HUES48 (cell line): Measurements from ENCODE around the gene RTN4RL2.

Source experiments
- H3K27ac ChIP-seq: one replicate; pipeline ENCODE4 v1.7.0; 2013; ENCODE audit warnings: low read depth, low read length, inconsistent platforms
- H3K27me3 ChIP-seq: 2 replicates; pipeline ENCODE4 v1.6.1; 2013; ENCODE audit warnings: mild to moderate bottlenecking, low read length; ENCODE audit not compliant: control insufficient read depth, insufficient read depth
- H3K36me3 ChIP-seq: 2 replicates; pipeline ENCODE4 v1.6.1; 2013; ENCODE audit warnings: low read length; ENCODE audit not compliant: control insufficient read depth, insufficient read depth
- H3K4me1 ChIP-seq: 2 replicates; pipeline ENCODE4 v1.6.1; 2013; ENCODE audit warnings: mild to moderate bottlenecking, low read length; ENCODE audit not compliant: control insufficient read depth, insufficient read depth
- H3K4me3 ChIP-seq: 2 replicates; pipeline ENCODE4 v1.5.1; 2013; ENCODE audit warnings: mild to moderate bottlenecking, low read depth, low read length
- H3K9ac ChIP-seq: 2 replicates; pipeline ENCODE4 v1.6.1; 2013; ENCODE audit warnings: mild to moderate bottlenecking, low read depth, low read length, moderate library complexity
- H3K9me3 ChIP-seq: 2 replicates; pipeline ENCODE4 v1.6.1; 2013; ENCODE audit warnings: low read length; ENCODE audit not compliant: control insufficient read depth, insufficient read depth

Gene RTN4RL2

DNA sequence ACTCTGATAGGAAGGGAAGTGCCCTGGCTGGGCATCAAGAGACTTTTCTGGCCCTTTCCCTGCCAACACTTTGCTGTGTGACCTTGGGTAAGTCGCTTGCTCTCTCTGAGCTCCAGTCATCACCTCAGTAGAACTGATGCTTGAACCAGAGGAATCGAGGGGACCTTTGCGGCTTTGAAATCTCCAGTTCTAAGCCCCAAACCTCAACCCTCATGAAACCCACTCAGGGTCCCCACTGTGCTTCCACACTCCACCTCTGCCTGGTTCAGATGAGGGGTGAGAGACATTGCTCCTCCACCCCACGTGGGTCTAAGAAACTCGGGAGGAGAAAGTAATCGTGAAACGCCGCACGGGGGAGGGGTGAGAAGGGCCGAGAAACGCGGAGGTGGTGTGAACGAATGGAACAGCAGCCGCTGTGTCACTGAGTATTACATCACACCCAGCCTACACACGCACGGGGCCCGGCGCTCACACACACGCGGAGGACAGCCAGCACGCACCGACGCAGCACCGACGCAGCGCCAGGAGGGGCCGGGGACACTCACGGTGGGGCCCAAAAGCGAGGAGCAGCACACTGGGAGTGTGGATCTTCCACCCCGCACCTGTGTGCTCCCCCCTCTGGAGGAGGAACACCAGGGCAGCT, 4.3 kb downstream of the RTN4RL2 start:
- no peak overlapping the region for H3K4me3 ChIP-seq
- H3K9ac ChIP-seq = no peak overlapping the region
- no peak overlapping the region for H3K27ac ChIP-seq
- no peaks in the 10 kb centered on the region for H3K9me3 ChIP-seq
- peaks cover 9% of the 10 kb centered on the region for H3K36me3 ChIP-seq
- peaks cover 41% of the 10 kb centered on the region for H3K4me1 ChIP-seq
- H3K27me3 ChIP-seq = peaks cover 38% of the 10 kb centered on the region

DNA sequence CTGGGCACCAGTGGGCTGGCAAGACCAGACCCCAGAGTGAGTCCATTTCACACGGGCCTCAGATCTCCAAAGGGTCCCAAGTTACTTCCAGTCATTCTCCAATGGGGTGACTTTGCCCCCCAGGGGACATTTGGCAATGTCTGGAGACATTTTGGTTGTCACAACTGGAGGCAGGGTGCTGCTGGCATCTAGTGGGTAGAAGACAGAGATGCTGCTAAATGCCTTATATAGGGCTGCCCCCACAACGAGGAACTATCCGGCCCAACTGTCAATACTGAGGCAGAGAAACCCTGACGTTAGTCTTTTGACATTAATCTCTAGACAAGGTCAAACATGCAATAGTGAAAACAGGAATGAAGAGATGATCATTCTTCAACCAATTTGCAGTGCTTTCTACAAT, 6.4 kb downstream of the RTN4RL2 start:
- peaks cover 38% of the 10 kb centered on the region for H3K4me1 ChIP-seq
- peaks cover 12% of the 10 kb centered on the region for H3K36me3 ChIP-seq
- H3K9ac ChIP-seq = no peak overlapping the region
- peaks cover 27% of the 10 kb centered on the region for H3K27me3 ChIP-seq
- H3K9me3 ChIP-seq = no peaks in the 10 kb centered on the region
- no peak overlapping the region for H3K4me3 ChIP-seq
- no peak overlapping the region for H3K27ac ChIP-seq

GRCh38 chr11:57467508-57468157, 7.3 kb downstream of the RTN4RL2 start:
- Histone ChIP-seq H3K27ac (no peak overlapping the region), H3K36me3 (peaks cover 13% of the 10 kb centered on the region), H3K9me3 (no peaks in the 10 kb centered on the region), H3K4me3 (no peak overlapping the region), H3K4me1 (peaks cover 34% of the 10 kb centered on the region), H3K9ac (no peak overlapping the region), H3K27me3 (peaks cover 17% of the 10 kb centered on the region)

DNA sequence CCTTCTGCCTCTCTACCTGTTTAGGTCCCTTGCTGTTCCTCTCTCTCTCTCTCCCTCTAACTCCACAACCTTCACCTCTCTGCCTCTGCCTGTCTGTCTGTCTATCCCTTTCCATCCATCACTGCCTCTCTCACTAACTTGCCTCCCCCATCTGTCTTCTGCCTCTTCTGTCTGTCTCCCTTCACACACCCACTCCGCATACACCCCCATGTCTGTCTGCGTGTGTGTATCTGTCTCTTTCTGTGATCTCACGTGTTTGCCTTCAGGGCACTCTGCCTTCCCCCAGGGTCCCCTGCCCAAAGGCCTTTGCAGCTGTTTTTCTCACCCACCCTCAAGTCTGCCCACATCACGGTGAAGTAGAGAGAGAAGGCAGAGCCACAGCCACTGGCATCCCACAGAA, 7.9 kb downstream of the RTN4RL2 start:
- Histone ChIP-seq H3K9ac (no peak overlapping the region), H3K4me3 (no peak overlapping the region), H3K4me1 (peaks cover 28% of the 10 kb centered on the region), H3K36me3 (peaks cover 14% of the 10 kb centered on the region), H3K27ac (no peak overlapping the region), H3K9me3 (no peaks in the 10 kb centered on the region), H3K27me3 (peaks cover 11% of the 10 kb centered on the region; the same call in 1 of the 2 replicates)

- Histone ChIP-seq H3K27me3 (peaks cover 4% of the 10 kb centered on the region; the same call in 1 of the 2 replicates), H3K9me3 (no peaks in the 10 kb centered on the region), H3K4me1 (peaks cover 25% of the 10 kb centered on the region), H3K9ac (no peak overlapping the region), H3K36me3 (peaks cover 14% of the 10 kb centered on the region), H3K4me3 (no peak overlapping the region), H3K27ac (no peak overlapping the region)
Measured at GRCh38 chr11:57469268-57469667, 8.9 kb downstream of the RTN4RL2 start.

- Histone ChIP-seq H3K4me3 (no peak overlapping the region), H3K36me3 (peaks cover 14% of the 10 kb centered on the region), H3K27ac (no peak overlapping the region), H3K9me3 (no peaks in the 10 kb centered on the region), H3K9ac (no peak overlapping the region), H3K4me1 (peaks cover 39% of the 10 kb centered on the region; the same call in 1 of the 2 replicates), H3K27me3 (peaks cover 21% of the 10 kb centered on the region)
Measured at GRCh38 chr11:57471496-57471895, 11.2 kb downstream of the RTN4RL2 start.

GRCh38 chr11:57473285-57473841, 13.0 kb downstream of the RTN4RL2 start:
- Histone ChIP-seq H3K4me1 (peaks cover 35% of the 10 kb centered on the region), H3K9me3 (no peaks in the 10 kb centered on the region), H3K4me3 (no peak overlapping the region), H3K27ac (no peak overlapping the region), H3K36me3 (peaks cover 14% of the 10 kb centered on the region), H3K9ac (no peak overlapping the region), H3K27me3 (peaks cover 40% of the 10 kb centered on the region)

GRCh38 chr11:57474017-57474802, 13.9 kb downstream of the RTN4RL2 start:
- peaks cover 28% of the 10 kb centered on the region for H3K4me1 ChIP-seq
- peaks cover 41% of the 10 kb centered on the region for H3K27me3 ChIP-seq
- H3K4me3 ChIP-seq = no peak overlapping the region
- H3K9ac ChIP-seq = no peak overlapping the region
- peaks cover 9% of the 10 kb centered on the region for H3K36me3 ChIP-seq
- H3K9me3 ChIP-seq = no peaks in the 10 kb centered on the region
- H3K27ac ChIP-seq = no peak overlapping the region

- no peak overlapping the region for H3K27ac ChIP-seq
- H3K4me1 ChIP-seq = peaks cover 28% of the 10 kb centered on the region
- H3K9me3 ChIP-seq = no peaks in the 10 kb centered on the region
- H3K9ac ChIP-seq = no peak overlapping the region
- H3K4me3 ChIP-seq = no peak overlapping the region
- peaks cover 41% of the 10 kb centered on the region for H3K27me3 ChIP-seq
- H3K36me3 ChIP-seq = peaks cover 5% of the 10 kb centered on the region
Measured at GRCh38 chr11:57474803-57475115, 14.4 kb downstream of the RTN4RL2 start.

- H3K4me1 ChIP-seq = peaks cover 30% of the 10 kb centered on the region
- no peak overlapping the region for H3K27ac ChIP-seq
- peaks cover 42% of the 10 kb centered on the region for H3K27me3 ChIP-seq
- no peaks in the 10 kb centered on the region for H3K9me3 ChIP-seq
- 0 out of 2 replicates have a peak, but pooled peaks cover 2% of the 10 kb centered on the region for H3K36me3 ChIP-seq
- no peak overlapping the region for H3K4me3 ChIP-seq
- no peak overlapping the region for H3K9ac ChIP-seq
Measured at GRCh38 chr11:57475191-57475590, 14.9 kb downstream of the RTN4RL2 start.

DNA sequence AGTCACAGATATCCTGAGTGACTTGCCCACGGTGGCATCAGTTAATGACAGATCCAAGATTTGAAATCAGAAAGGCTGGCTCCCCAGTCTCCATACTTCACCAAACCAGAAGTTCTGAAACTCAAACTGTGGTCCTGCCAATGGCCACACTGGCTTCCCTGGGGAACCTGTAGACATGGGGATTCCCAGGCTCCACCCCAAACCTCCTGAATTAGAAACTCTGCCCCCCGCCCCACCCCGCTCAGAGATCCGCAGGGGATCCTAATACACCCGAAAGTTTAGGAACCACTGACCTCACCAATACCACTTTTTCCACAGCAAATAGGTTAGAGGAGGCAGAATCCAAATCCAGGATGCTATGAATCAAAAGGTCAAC, 15.3 kb downstream of the RTN4RL2 start:
- H3K27ac ChIP-seq = no peak overlapping the region
- H3K9ac ChIP-seq = no peak overlapping the region
- H3K36me3 ChIP-seq = 0 out of 2 replicates have a peak, but pooled peaks cover 2% of the 10 kb centered on the region
- peak overlapping the region; percentile 58 for H3K4me3 ChIP-seq
- no peaks in the 10 kb centered on the region for H3K9me3 ChIP-seq
- H3K4me1 ChIP-seq = peaks cover 33% of the 10 kb centered on the region
- H3K27me3 ChIP-seq = peaks cover 46% of the 10 kb centered on the region
